Ovary (tissue), 9 donors: ENCODE measurements around the gene TUT7. TPM values are rescaled to one million over a fixed set of nuclear protein-coding genes. Genes with fewer than 3 reads are reported as not detected.
"Not testable (repeated sequence)": the region's sequence is repeated elsewhere in the genome, so short reads cannot be mapped to it uniquely, and the experiment has no call there.

Source experiments
- DNase-seq, 5 donors: peaks; one replicate each; pipeline ENCODE4 v3.0.0-alpha.2; 2019 to 2020
- H3K27ac ChIP-seq, 2 donors: fragments of 200-600 bp; one replicate each; pipeline versions ENCODE4 v1.5.1 to v1.8.0; 2019 to 2022
- H3K27me3 ChIP-seq: fragments of 200-600 bp; one replicate; pipeline ENCODE4 v1.8.0; 2022
- H3K36me3 ChIP-seq: fragments of 200-600 bp; sonication (generic); one replicate; pipeline ENCODE4 v1.5.1; 2019
- H3K4me1 ChIP-seq: one replicate; pipeline ENCODE4 v1.8.1; 2013; ENCODE audit warnings: mild to moderate bottlenecking, moderate library complexity; ENCODE audit not compliant: insufficient read depth
- H3K4me3 ChIP-seq: fragments of 200-600 bp; sonication (generic); one replicate; pipeline ENCODE4 v1.5.1; 2017
- H3K9me3 ChIP-seq, 2 donors: fragments of 200-600 bp in 1 of 2; sonication (generic) in 1 of 2; one replicate each; pipeline versions ENCODE4 v1.5.1 to v1.8.1; 2013 to 2019; ENCODE audit warnings: mild to moderate bottlenecking in 1 of 2, moderate library complexity in 1 of 2
- EP300 ChIP-seq: sonication (generic); formaldehyde crosslinking; IDR thresholded peaks from one replicate; pipeline ENCODE4 v1.6.1; 2017; ENCODE audit warnings: antibody characterized with exemption
- POLR2A ChIP-seq: fragments of 450-650 bp; IDR thresholded peaks from one replicate; pipeline ENCODE4 v1.6.1; 2017; ENCODE audit warnings: antibody characterized with exemption, mild to moderate bottlenecking, moderate library complexity
- WGBS, 3 donors: extraction: QIAGEN DNeasy Blood & Tissue Kit in 1 of 3; methylation state at CpG; one replicate each; pipeline versions ENCODE4 v1.1.5 to v1.1.7; 2013 to 2017; 5-methylcytosine and 5-hydroxymethylcytosine counted together
- intact Hi-C, 4 donors: fragments of 100-400 bp; cut with DNase I; formaldehyde crosslinking; loops; one replicate each; pipeline versions ENCODE4 v1.11.0 to v1.15.1; 2022 to 2023
- polyA plus RNA-seq, 2 donors: library from polyadenylated mRNA; stranded (reverse); fragments of 200-250 nt in 1 of 2; fragments of 350-450 nt in 1 of 2; fragmentation: Illumina TruSeq in 1 of 2; extraction: RNeasy Lipid Tissue Mini Kit (QIAGEN cat#74804) in 1 of 2; gene quantifications; one replicate each; pipeline ENCODE4 v1.2.3, GENCODE V29; 2013 to 2014
- total RNA-seq, 7 donors: library from RNA; depleted of rRNA in 2 of 7; stranded (reverse); fragments of >200 nt in 2 of 7; fragmentation: NEBNext Ultra II Directional in 3 of 7; extraction: Animal tissue kit (Norgen Biotek cat#: 25700) in 3 of 7; gene quantifications; one replicate each; pipeline versions ENCODE4 v1.1.0 to v1.2.4, GENCODE V29; 2016 to 2023
- TF ChIP-seq, protein P1 (sequence below), 3 donors: fragments of 450-650 bp in 2 of 3; fragments of 200-600 bp in 1 of 3; IDR thresholded peaks; one replicate each; pipeline versions ENCODE4 v1.5.1 to v1.8.0; 2016 to 2022; ENCODE audit warnings: antibody characterized with exemption in 3 of 3, mild to moderate bottlenecking in 1 of 3
- donor health status: DM: no; HTN: no; CAD: no; lungs with moderate emphysema.
- donor health status: DM: no; HTN: no; CAD: no.
- donor health status: Bipolar disorder and iron deficiency.
- donor health status: DM: yes; HTN: yes; CAD: no.
- donor health status: DM: no; HTN: no; CAD: no.
- donor health status: DM: yes; HTN: yes; CAD: no.

Gene TUT7
- total and polyA plus RNA-seq, 9 donors = 10.5 to 30.0 (median 18.1) TPM

DNA sequence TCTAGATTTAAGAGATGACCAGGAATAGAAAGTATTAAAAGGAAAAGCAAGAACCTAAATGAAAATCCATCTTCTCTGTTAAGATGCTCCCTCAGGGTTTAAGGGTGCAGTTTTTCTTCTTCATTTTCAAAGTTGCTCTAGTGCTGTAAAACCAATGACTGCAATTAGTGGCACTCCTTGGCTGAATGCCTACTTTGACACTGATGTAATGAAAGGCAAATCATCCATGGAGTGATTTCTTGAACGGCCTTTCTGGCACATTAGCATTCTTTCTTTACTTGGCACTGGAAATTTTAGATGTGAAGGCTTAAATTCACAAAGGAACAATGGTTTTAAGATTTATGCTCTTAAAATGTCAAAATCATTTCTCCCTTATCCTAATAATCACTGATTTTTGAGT, 52.5 kb downstream of the TUT7 start:
- H3K36me3 ChIP-seq = no peaks in the 10 kb centered on the region

DNA sequence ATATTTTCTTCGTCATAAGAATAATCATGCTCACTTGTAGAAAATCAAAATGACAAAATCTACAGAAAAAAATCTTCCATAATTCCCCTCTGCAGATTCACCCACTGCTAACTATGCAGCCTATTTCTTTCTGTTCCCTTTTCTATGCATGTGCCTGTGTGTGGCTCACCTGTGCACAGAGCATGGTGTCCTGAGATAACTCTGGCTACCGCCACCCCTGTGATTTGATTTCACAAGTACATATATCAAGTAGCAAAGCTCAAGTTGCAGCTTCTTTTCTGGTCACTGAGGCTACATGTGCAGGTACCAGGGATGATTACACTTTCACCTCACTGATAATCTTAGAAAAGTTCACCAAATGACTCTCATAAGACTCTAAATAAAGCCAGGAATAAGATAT, 53.5 kb downstream of the TUT7 start:
- 96 to 97% (median 97%) methylated on average over 2 of the region's 2 CpGs for WGBS, 3 donors
- Histone ChIP-seq H3K36me3 (no peaks in the 10 kb centered on the region), H3K27me3 (no peaks in the 10 kb centered on the region), H3K27ac (no peak overlapping the region), H3K4me3 (no peak overlapping the region), H3K4me1 (peaks cover 2% of the 10 kb centered on the region), H3K9me3 (no peaks in the 10 kb centered on the region)
- DNase-seq = no peak
- TF ChIP-seq EP300 (no peak), POLR2A (no peak)
- TF ChIP-seq, protein P1, sequence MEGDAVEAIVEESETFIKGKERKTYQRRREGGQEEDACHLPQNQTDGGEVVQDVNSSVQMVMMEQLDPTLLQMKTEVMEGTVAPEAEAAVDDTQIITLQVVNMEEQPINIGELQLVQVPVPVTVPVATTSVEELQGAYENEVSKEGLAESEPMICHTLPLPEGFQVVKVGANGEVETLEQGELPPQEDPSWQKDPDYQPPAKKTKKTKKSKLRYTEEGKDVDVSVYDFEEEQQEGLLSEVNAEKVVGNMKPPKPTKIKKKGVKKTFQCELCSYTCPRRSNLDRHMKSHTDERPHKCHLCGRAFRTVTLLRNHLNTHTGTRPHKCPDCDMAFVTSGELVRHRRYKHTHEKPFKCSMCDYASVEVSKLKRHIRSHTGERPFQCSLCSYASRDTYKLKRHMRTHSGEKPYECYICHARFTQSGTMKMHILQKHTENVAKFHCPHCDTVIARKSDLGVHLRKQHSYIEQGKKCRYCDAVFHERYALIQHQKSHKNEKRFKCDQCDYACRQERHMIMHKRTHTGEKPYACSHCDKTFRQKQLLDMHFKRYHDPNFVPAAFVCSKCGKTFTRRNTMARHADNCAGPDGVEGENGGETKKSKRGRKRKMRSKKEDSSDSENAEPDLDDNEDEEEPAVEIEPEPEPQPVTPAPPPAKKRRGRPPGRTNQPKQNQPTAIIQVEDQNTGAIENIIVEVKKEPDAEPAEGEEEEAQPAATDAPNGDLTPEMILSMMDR (IDR thresholded peaks at IDR 0.05) = no peak
- intact Hi-C loops = loop anchor here in 1 of 4 donors (5.0 kb wide), 1 partner anchor 1563 kb away; no protein-coding TSS in a partner anchor

More for the DNA sequence above, 52.5 kb downstream of the TUT7 start:
- Histone ChIP-seq H3K9me3 (no peaks in the 10 kb centered on the region), H3K27ac (no peak overlapping the region), H3K4me3 (no peak overlapping the region), H3K27me3 (no peaks in the 10 kb centered on the region), H3K4me1 (peaks cover 2% of the 10 kb centered on the region)
- intact Hi-C loops = loop anchor here in 1 of 4 donors (5.0 kb wide), 1 partner anchor 1564 kb away; no protein-coding TSS in a partner anchor
- DNase-seq = no peak
- WGBS, 3 donors = 82 to 89% (median 87%) methylated on average over 1 of the region's 1 CpG
- TF ChIP-seq EP300 = no peak
- TF ChIP-seq, protein P1 (IDR thresholded peaks at IDR 0.05) = no peak
- no peak for TF ChIP-seq POLR2A

DNA sequence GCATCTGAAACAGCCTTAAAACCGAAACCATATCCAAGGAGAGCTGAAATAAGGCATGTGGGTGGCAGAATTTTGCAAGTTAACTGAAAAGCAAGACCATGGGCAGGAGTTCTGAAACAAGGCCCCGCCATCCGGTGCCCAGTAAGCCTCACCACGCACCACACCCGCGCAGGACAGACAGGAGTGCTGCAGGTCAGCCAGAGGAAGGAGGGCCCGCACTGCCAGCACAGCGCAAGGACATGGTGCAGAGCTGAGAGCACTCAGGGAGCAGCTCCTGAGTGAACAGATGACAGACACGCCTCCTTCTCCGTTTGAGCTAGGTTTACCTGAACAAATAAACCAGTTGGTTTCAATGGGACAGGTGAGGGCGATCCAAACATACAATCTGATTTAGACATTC, 55.3 kb downstream of the TUT7 start:
- peak overlapping the region in 1 of 2 donors; percentile 55 for H3K27ac ChIP-seq
- H3K27me3 ChIP-seq = no peaks in the 10 kb centered on the region
- no peak overlapping the region for H3K4me3 ChIP-seq
- DNase-seq = peak in 3 of 5 donors; percentile 18 to 47 (median 41)
- intact Hi-C loops = no loop called here
- no peaks in the 10 kb centered on the region for H3K9me3 ChIP-seq
- 31 to 65% (median 47%) methylated on average over 11 of the region's 11 CpGs for WGBS, 3 donors
- no peak for TF ChIP-seq POLR2A
- TF ChIP-seq, protein P1 (IDR thresholded peaks at IDR 0.05) = no peak
- no peak for TF ChIP-seq EP300
- no peaks in the 10 kb centered on the region for H3K36me3 ChIP-seq
- no peaks in the 10 kb centered on the region for H3K4me1 ChIP-seq

DNA sequence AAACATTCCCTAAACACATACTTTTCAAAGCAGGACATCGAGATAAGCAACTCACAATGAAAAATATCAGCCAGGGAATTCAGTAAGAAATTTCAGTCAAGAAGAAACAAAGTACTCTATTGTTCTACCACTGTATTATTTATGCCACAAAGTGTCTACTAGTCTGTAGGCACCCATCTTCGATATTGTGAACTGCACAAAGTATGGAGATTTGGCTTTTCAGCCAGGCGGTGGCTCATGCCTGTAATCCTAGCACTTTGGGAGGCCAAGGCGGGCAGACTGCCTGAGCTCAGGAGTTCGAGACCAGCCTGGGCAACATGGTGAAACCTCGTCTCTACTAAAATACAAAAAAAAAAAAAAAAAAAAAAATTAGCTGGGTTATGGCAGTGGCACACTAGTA, 63.9 kb downstream of the TUT7 start:
- intact Hi-C loops = loop anchor here in 1 of 4 donors (5.0 kb wide), 1 partner anchor 42 kb away; no protein-coding TSS in a partner anchor
- WGBS, 3 donors = 75 to 88% (median 81%) methylated on average over 6 of the region's 6 CpGs
- H3K9me3 ChIP-seq, H3K4me3 ChIP-seq, H3K27ac ChIP-seq, H3K27me3 ChIP-seq, H3K4me1 ChIP-seq, DNase-seq, H3K36me3 ChIP-seq: not testable (repeated sequence)

DNA sequence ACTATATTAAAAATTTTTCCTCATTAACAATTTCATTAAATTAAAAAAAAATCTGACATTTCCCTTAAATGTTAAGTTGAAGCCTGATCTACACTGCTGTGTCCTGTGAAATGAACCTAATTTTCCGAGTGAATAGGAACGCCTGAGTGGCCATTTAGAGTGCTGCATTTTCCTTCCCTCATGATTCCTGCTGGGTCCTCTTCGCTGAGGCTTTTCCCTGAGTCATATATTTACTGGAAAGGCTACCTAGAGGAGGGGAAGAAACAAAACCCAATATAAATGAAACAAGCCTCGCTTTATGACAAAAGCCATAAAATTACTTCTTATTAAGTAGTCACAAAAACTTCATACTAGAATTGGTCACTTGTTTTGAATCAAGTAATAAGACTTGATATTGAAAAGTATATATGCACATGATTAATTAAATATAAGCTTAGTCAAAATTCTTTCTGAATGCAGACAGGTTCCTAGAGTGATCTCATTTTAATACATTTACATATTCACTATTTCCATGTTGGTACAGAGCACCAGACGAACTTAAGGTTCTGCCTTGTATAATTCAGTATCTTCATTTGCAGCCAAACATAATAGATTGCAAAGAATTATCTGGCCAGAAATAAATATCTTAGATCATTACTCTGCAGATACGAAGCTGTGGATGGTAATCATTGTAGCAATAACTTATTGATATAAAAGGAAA, 65.6 kb downstream of the TUT7 start:
- 90 to 91% (median 91%) methylated on average over 6 of the region's 6 CpGs for WGBS, 3 donors
- Histone ChIP-seq H3K27me3 (no peaks in the 10 kb centered on the region), H3K4me3 (no peak overlapping the region), H3K9me3 (no peaks in the 10 kb centered on the region), H3K27ac (no peak overlapping the region), H3K36me3 (no peaks in the 10 kb centered on the region), H3K4me1 (no peaks in the 10 kb centered on the region)
- no peak for TF ChIP-seq EP300
- TF ChIP-seq, protein P1 (IDR thresholded peaks at IDR 0.05) = no peak
- TF ChIP-seq POLR2A = no peak
- DNase-seq = no peak
- intact Hi-C loops = no loop called here
